Prostate gland (tissue), 2 donors: ENCODE results near the gene RAVER1. TPM values are rescaled to one million over a fixed set of nuclear protein-coding genes. Genes with fewer than 3 reads are reported as not detected.

Source experiments
- DNase-seq: peaks from one replicate; pipeline ENCODE4 v3.0.0-alpha.2; 2019; ENCODE audit warnings: low spot score
- H3K27ac ChIP-seq, 2 donors: fragments of 200-600 bp; sonication (generic); 2 replicates each; pipeline ENCODE4 v1.5.1; 2017 to 2019
- H3K27me3 ChIP-seq: fragments of 200-600 bp; sonication (generic); replicated peaks from 2 replicates; pipeline ENCODE4 v1.5.1; 2019; ENCODE audit not compliant: insufficient read depth
- H3K36me3 ChIP-seq, 2 donors: fragments of 200-600 bp; sonication (generic); 1 replicate in 1 of 2; 2 replicates in 1 of 2; pipeline versions ENCODE4 v1.5.1 to v1.8.1; 2017 to 2019
- H3K4me1 ChIP-seq: fragments of 200-600 bp; sonication (generic); replicated peaks from 2 replicates; pipeline ENCODE4 v1.5.1; 2019
- H3K4me3 ChIP-seq, 2 donors: fragments of 200-600 bp; sonication (generic); 2 replicates each; pipeline ENCODE4 v1.5.1; 2017 to 2019
- H3K9me3 ChIP-seq: fragments of 200-600 bp; sonication (generic); 2 replicates; pipeline ENCODE4 v1.5.1; 2017
- POLR2A ChIP-seq: fragments of 450-650 bp; IDR thresholded peaks from one replicate; pipeline ENCODE4 v1.6.1; 2016; ENCODE audit warnings: antibody characterized with exemption, mild to moderate bottlenecking
- POLR2AphosphoS5 ChIP-seq: sonication (generic); formaldehyde crosslinking; IDR thresholded peaks from one replicate; pipeline ENCODE4 v1.6.1; 2017; ENCODE audit warnings: antibody characterized with exemption
- WGBS: methylation state at CpG from one replicate; pipeline ENCODE4 v1.1.5; 2018; 5-methylcytosine and 5-hydroxymethylcytosine counted together
- intact Hi-C: fragments of 100-400 bp; cut with DNase I; formaldehyde crosslinking; loops from one replicate; pipeline ENCODE4 v1.14.2; 2022
- total RNA-seq, 2 donors: library from RNA; depleted of rRNA; stranded (reverse); fragments of >200 nt; gene quantifications; one replicate each; pipeline ENCODE4 v1.1.0, GENCODE V29; 2016
- TF ChIP-seq, protein P1 (sequence below), 4 experiments: fragments of 200-600 bp in 2 of 4; fragments of 450-650 bp in 2 of 4; sonication (generic) in 2 of 4; IDR thresholded peaks; 1 replicate in 3 of 4; 2 replicates in 1 of 4; pipeline ENCODE4 v1.5.1; 2016 to 2019; ENCODE audit warnings: antibody characterized with exemption in 4 of 4, mild to moderate bottlenecking in 2 of 4, moderate library complexity in 2 of 4

RAVER1 gene
- total RNA-seq, 2 donors from 2014 or later = 50.2 to 53.2 TPM

DNA sequence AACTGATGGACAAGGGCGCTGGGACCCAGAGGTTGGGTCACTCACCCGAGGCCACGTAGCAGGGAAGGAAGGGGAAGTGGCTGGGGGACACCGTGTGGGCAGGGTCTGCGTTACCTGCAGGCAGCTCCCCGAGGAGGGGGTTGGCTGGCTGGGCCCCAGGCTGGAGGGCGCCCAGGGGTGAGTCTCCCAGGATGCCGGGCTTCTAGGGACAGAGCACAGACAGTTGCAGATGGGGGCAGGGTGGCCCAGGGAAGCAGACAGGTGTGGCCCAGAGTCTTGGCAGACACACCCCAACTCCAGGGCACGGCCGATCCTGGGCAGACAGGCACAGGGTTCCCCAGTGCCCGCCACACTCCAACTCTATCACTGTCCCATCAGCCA lies 11.9 kb downstream of the RAVER1 start:
- Histone ChIP-seq H3K9me3 (no peaks in the 10 kb centered on the region), H3K36me3 (peaks cover 21 to 49% of the 10 kb centered on the region in 2 donors), H3K4me1 (no peaks in the 10 kb centered on the region), H3K27ac (no peak overlapping the region), H3K4me3 (no peak overlapping the region), H3K27me3 (no peaks in the 10 kb centered on the region)
- 86% methylated on average over 9 of the region's 11 CpGs for WGBS
- no peak for DNase-seq
- intact Hi-C loops = no loop called here
- TF ChIP-seq, protein P1, sequence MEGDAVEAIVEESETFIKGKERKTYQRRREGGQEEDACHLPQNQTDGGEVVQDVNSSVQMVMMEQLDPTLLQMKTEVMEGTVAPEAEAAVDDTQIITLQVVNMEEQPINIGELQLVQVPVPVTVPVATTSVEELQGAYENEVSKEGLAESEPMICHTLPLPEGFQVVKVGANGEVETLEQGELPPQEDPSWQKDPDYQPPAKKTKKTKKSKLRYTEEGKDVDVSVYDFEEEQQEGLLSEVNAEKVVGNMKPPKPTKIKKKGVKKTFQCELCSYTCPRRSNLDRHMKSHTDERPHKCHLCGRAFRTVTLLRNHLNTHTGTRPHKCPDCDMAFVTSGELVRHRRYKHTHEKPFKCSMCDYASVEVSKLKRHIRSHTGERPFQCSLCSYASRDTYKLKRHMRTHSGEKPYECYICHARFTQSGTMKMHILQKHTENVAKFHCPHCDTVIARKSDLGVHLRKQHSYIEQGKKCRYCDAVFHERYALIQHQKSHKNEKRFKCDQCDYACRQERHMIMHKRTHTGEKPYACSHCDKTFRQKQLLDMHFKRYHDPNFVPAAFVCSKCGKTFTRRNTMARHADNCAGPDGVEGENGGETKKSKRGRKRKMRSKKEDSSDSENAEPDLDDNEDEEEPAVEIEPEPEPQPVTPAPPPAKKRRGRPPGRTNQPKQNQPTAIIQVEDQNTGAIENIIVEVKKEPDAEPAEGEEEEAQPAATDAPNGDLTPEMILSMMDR (IDR thresholded peaks at IDR 0.05) = no peak
- no peak for TF ChIP-seq POLR2AphosphoS5
- no peak for TF ChIP-seq POLR2A

DNA sequence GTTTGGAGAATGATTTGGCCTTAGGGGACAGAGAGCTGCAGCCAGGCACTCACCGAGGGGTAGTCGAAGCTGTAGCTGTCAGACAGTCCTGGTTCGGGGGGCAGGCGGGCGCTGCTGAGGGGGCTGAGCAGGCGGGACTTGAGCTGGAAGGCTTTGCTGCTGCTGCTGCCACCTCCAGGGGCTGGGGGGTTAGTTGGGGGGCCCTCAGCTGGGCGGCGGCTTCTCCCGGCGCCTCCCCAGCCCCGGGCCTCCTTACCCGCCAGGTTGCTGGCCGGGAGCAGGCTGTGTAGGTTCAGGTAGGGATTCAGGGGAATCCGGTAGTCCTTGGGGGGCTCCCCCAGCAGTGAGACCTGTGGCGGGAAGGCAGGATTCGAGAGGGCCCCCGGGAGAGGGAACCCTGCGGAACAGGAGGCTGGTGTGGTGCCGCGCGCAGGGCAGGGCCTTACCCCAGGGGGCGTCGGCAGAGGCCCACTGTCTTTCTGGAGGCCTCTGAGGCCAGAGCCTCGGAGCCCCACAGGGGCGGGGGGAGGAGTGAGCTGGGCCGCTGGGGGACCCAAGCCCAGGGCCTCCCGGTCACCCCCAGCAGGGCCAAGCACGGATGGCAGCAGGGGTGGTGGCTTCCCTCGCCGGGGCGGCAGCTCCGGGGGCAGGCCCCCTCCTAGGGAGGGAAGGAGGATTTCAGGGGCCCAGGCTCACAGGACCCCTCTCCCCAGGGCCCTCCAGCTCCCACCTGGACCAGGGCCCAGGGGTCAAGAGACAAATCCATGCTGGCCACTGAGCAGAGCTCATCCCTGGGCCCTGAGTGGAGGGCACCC lies 12.5 kb downstream of the RAVER1 start:
- no peaks in the 10 kb centered on the region for H3K9me3 ChIP-seq
- no peak overlapping the region for H3K27ac ChIP-seq
- H3K27me3 ChIP-seq = no peaks in the 10 kb centered on the region
- 92% methylated on average over 15 of the region's 32 CpGs for WGBS
- TF ChIP-seq POLR2A (no peak), POLR2AphosphoS5 (no peak)
- TF ChIP-seq, protein P1 (IDR thresholded peaks at IDR 0.05) = no peak
- peaks cover 21 to 43% of the 10 kb centered on the region in 2 donors for H3K36me3 ChIP-seq
- H3K4me1 ChIP-seq = no peaks in the 10 kb centered on the region
- H3K4me3 ChIP-seq = no peak overlapping the region
- DNase-seq = no peak
- intact Hi-C loops = no loop called here

DNA sequence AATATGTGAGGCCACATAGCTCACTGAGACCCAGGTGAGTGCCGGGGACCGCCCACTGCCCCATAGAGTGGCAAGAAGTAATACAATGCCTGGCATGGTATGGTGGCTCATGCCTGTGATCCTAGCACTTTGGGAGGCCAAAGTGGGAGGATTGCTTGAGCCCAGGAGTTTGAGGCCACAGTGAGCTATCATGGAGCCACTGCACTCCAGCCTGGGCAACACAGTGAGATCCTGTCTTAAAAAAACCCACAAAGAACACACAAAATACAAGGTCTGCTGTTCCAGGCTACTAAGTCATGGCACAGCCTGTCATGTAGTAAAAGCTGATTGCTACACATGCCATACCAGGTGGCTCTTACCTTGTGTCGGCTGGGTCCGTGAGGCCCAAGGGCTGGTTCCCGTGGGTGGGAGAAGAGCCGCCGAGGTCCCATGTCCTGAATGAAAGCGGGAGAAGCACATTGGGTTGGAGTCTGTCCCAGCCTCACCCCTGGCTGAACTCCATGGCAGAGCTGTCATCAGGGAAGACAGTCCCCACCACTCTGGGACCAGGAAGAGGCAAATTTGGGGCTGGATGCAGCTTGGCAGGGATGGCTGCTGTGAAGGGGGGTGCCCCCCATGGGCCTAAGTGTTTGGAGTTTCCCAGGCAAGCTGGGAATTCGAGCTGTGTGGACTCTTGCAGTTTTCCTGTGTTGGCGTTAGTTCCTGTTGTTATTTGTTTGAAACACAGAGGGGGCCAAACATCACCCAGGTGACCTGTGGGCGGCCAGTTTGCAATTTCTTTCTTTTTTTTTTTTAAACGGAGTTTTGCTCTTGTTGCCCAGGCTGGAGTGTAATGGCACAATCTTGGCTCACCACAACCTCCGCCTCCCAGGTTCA lies 14.3 kb downstream of the RAVER1 start:
- WGBS = 96% methylated on average over 13 of the region's 13 CpGs
- Histone ChIP-seq H3K27ac (no peak overlapping the region), H3K27me3 (no peaks in the 10 kb centered on the region), H3K4me3 (no peak overlapping the region), H3K4me1 (no peaks in the 10 kb centered on the region), H3K9me3 (no peaks in the 10 kb centered on the region), H3K36me3 (peaks cover 21 to 31% of the 10 kb centered on the region in 2 donors)
- intact Hi-C loops = no loop called here
- DNase-seq = no peak
- TF ChIP-seq POLR2AphosphoS5 = no peak
- TF ChIP-seq, protein P1 (IDR thresholded peaks at IDR 0.05) = no peak
- TF ChIP-seq POLR2A = no peak

DNA sequence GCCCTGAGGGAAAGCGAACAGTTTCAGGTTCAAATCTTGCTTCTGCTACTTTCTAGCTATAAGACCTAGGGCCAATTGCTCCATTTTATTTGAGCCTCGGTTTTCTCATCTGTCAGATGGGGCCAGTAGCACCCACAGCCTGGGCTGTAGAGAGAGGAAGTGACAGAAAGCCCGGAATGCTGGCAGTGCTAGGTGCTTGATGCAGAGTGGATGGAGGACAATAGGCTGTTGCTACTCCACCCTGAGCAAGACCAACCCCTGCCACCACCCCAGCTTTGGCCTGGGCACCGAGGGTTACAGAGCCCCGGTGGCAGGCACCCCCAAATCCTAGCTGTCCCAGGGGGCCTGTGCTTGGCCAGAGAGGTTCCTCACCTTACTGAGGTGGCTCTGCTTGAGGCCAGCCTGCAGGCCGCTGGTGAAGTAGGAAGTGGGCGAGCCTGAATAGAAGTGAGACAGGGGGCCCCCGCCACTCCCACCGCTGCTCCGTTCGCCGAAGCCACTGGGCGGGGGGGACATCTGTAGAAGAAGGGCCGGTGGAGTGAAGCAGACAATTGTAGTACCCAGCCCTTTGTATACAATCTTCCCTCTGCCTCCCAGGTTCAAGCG lies 15.4 kb downstream of the RAVER1 start:
- no peak overlapping the region for H3K4me3 ChIP-seq
- no peak for DNase-seq
- intact Hi-C loops = no loop called here
- H3K9me3 ChIP-seq = no peaks in the 10 kb centered on the region
- peaks cover 21 to 23% of the 10 kb centered on the region in 2 donors for H3K36me3 ChIP-seq
- TF ChIP-seq POLR2A = no peak
- no peak for TF ChIP-seq POLR2AphosphoS5
- TF ChIP-seq, protein P1 (IDR thresholded peaks at IDR 0.05) = no peak
- 90% methylated on average over 15 of the region's 15 CpGs for WGBS
- H3K27ac ChIP-seq = no peak overlapping the region
- no peaks in the 10 kb centered on the region for H3K4me1 ChIP-seq
- no peaks in the 10 kb centered on the region for H3K27me3 ChIP-seq
